ENCODE results near the gene CEACAM6. TPM values are rescaled to one million over a fixed set of nuclear protein-coding genes. Genes with fewer than 3 reads are reported as not detected.

CEACAM6 gene
- total and polyA plus RNA-seq, 2 donors (not counting 1 experiment from before 2014, with no cell fraction given) = not detected

DNA sequence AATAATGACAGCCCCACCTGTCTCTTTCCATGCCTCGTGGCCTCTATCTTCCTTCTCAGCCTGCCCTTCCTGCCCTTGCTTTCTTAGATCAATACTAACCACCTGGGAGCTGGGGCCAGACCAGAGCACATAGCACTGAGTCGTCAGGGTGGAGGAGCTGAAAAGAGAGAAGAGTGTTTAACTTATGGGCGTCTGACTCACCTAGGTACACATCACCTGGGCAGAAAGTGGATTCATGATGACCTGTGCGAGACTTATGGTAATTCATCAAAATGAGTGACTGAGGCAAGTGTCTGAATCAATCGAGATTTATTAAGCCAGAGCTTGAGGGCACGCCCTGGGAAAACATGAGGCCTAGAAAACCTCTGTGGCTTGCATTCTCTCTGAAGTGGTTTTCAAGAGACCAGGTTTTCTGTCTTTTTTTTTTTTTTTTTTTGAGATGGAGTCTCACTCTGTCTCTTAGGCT is 19.2 kb downstream of the CEACAM6 start:
- Histone ChIP-seq H3K9ac (ENCODE audit: low read length) (no peak overlapping the region), H3K4me1 (ENCODE audit: control insufficient read depth in 2 of 2, insufficient read depth in 2 of 2, low read length in 2 of 2) (no peaks in the 10 kb centered on the region), H3K27ac (ENCODE audit: low read length in 2 of 2) (no peak overlapping the region), H3K4me2 (replicated peaks; ENCODE audit: low read depth, low read length, poor library complexity, severe bottlenecking) (no peak overlapping the region), H3K79me2 (ENCODE audit: control insufficient read depth, insufficient read depth, low read length) (no peaks in the 10 kb centered on the region), H3K9me3 (ENCODE audit: control extremely low read depth in 1 of 3, control insufficient read depth in 2 of 3, insufficient read depth in 1 of 3, low read length in 2 of 3) (no peaks in the 10 kb centered on the region), H4K20me1 (ENCODE audit: control insufficient read depth, insufficient read depth, low read length, poor library complexity, severe bottlenecking) (no peaks in the 10 kb centered on the region), H3K27me3 (replicated peaks in 1 of 4; ENCODE audit: control extremely low read depth in 1 of 4, control insufficient read depth in 3 of 4, insufficient read depth in 4 of 4, low read length in 3 of 4) (no peaks in the 10 kb centered on the region), H3K4me3 (ENCODE audit: control extremely low read depth in 1 of 5, extremely low read depth in 1 of 5, insufficient read depth in 1 of 5, low read depth in 2 of 5, low read length in 4 of 5) (no peak overlapping the region), H3K36me3 (replicated peaks in 1 of 2; ENCODE audit: control extremely low read depth in 1 of 2, control insufficient read depth in 1 of 2, extremely low read depth in 1 of 2, insufficient read depth in 2 of 2, low read length in 1 of 2) (no peaks in the 10 kb centered on the region), H2AFZ (ENCODE audit: insufficient read depth, low read depth, low read length, poor library complexity, severe bottlenecking) (no peak overlapping the region)
- no peak overlapping the region for H3K4me3 Mint-ChIP-seq
- ATAC-seq (ENCODE audit: low read depth) (no peak), DNase-seq (no peak)
- peaks cover 14% of the 10 kb centered on the region for H3K27me3 Mint-ChIP-seq
- WGBS (ENCODE audit: insufficient coverage) = 40% methylated on average over 5 of the region's 6 CpGs
- no peaks in the 10 kb centered on the region for H3K9me3 Mint-ChIP-seq (ENCODE audit: insufficient read depth)
- CTCF ChIA-PET = interaction anchor here (1.1 to 1.6 kb wide), 2 partner anchors 10 to 22 kb away, joined by 4 to 5 read pairs; no protein-coding TSS in a partner anchor
- H3K4me1 Mint-ChIP-seq = no peaks in the 10 kb centered on the region
- TF ChIP-seq, protein P1, sequence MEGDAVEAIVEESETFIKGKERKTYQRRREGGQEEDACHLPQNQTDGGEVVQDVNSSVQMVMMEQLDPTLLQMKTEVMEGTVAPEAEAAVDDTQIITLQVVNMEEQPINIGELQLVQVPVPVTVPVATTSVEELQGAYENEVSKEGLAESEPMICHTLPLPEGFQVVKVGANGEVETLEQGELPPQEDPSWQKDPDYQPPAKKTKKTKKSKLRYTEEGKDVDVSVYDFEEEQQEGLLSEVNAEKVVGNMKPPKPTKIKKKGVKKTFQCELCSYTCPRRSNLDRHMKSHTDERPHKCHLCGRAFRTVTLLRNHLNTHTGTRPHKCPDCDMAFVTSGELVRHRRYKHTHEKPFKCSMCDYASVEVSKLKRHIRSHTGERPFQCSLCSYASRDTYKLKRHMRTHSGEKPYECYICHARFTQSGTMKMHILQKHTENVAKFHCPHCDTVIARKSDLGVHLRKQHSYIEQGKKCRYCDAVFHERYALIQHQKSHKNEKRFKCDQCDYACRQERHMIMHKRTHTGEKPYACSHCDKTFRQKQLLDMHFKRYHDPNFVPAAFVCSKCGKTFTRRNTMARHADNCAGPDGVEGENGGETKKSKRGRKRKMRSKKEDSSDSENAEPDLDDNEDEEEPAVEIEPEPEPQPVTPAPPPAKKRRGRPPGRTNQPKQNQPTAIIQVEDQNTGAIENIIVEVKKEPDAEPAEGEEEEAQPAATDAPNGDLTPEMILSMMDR (IDR thresholded peaks at IDR 0.05) = no peak
- no peak for TF ChIP-seq EZH2 (IDR thresholded peaks at IDR 0.05; ENCODE audit: borderline replicate concordance, insufficient read depth, low read depth, low read length, poor library complexity, severe bottlenecking)
- no peak overlapping the region for H3K27ac Mint-ChIP-seq
- POLR2A ChIA-PET = no interaction called here
- intact Hi-C loops (cut with micrococcal nuclease) = no loop called here

DNA sequence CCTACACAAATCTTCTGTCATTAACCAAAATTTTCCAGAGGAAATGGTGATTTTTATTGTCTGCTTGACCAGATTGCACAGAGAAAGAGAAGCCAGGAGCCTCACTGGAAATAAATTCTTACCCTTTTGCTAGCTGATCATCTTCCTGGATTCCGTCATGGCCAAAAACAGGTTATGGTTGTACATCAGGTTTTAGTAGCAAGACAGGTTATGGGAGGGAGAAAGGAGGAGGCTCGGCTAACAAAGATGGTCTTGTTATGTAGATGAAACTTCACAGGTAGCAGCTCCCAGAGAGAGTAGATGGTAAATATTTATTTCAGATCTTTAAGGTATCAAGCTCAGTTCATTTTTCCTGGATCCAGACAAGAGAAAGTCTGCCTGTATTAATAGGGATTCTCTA is 21.4 kb downstream of the CEACAM6 start:
- Histone ChIP-seq H3K9ac (ENCODE audit: low read length) (no peak overlapping the region), H4K20me1 (ENCODE audit: control insufficient read depth, insufficient read depth, low read length, poor library complexity, severe bottlenecking) (no peaks in the 10 kb centered on the region), H2AFZ (ENCODE audit: insufficient read depth, low read depth, low read length, poor library complexity, severe bottlenecking) (no peak overlapping the region), H3K79me2 (ENCODE audit: control insufficient read depth, insufficient read depth, low read length) (no peaks in the 10 kb centered on the region), H3K4me3 (ENCODE audit: control extremely low read depth in 1 of 5, extremely low read depth in 1 of 5, insufficient read depth in 1 of 5, low read depth in 2 of 5, low read length in 4 of 5) (no peak overlapping the region), H3K4me2 (replicated peaks; ENCODE audit: low read depth, low read length, poor library complexity, severe bottlenecking) (no peak overlapping the region), H3K27me3 (replicated peaks in 1 of 4; ENCODE audit: control extremely low read depth in 1 of 4, control insufficient read depth in 3 of 4, insufficient read depth in 4 of 4, low read length in 3 of 4) (no peaks in the 10 kb centered on the region), H3K36me3 (replicated peaks in 1 of 2; ENCODE audit: control extremely low read depth in 1 of 2, control insufficient read depth in 1 of 2, extremely low read depth in 1 of 2, insufficient read depth in 2 of 2, low read length in 1 of 2) (no peaks in the 10 kb centered on the region), H3K4me1 (ENCODE audit: control insufficient read depth in 2 of 2, insufficient read depth in 2 of 2, low read length in 2 of 2) (no peaks in the 10 kb centered on the region), H3K9me3 (ENCODE audit: control extremely low read depth in 1 of 3, control insufficient read depth in 2 of 3, insufficient read depth in 1 of 3, low read length in 2 of 3) (no peaks in the 10 kb centered on the region), H3K27ac (ENCODE audit: low read length in 2 of 2) (no peak overlapping the region)
- no peaks in the 10 kb centered on the region for H3K4me1 Mint-ChIP-seq
- 100% methylated on average over 2 of the region's 2 CpGs for WGBS (ENCODE audit: insufficient coverage)
- intact Hi-C loops (cut with micrococcal nuclease) = no loop called here
- H3K4me3 Mint-ChIP-seq = no peak overlapping the region
- DNase-seq (no peak), ATAC-seq (ENCODE audit: low read depth) (no peak)
- no peaks in the 10 kb centered on the region for H3K9me3 Mint-ChIP-seq (ENCODE audit: insufficient read depth)
- H3K27me3 Mint-ChIP-seq = peaks cover 11% of the 10 kb centered on the region
- H3K27ac Mint-ChIP-seq = no peak overlapping the region
- no peak for TF ChIP-seq EZH2 (IDR thresholded peaks at IDR 0.05; ENCODE audit: borderline replicate concordance, insufficient read depth, low read depth, low read length, poor library complexity, severe bottlenecking)
- TF ChIP-seq, protein P1 (IDR thresholded peaks at IDR 0.05) = no peak
- ChIA-PET POLR2A (no interaction called here), CTCF (interaction anchor here (1.3 to 6.6 kb wide), 3 partner anchors 17 to 44 kb away, joined by 3 to 63 read pairs (median 6); partner anchors contain the start of gene CEACAM6)
